Upper lobe of left lung (tissue), 4 donors: ENCODE data around the gene PRKAR1B.

Source experiments
- CTCF ChIP-seq, 6 experiments: fragments of 450-650 bp in 4 of 6; fragments of 200-600 bp in 2 of 6; sonication (generic) in 2 of 6; IDR thresholded peaks; one replicate each; pipeline ENCODE4 v1.5.1; 2016 to 2019; ENCODE audit warnings: antibody characterized with exemption in 6 of 6
- POLR2A ChIP-seq, 4 donors: fragments of 450-650 bp; IDR thresholded peaks; one replicate each; pipeline ENCODE4 v1.5.1; 2016 to 2017; ENCODE audit warnings: antibody characterized with exemption in 4 of 4, mild to moderate bottlenecking in 2 of 4
- POLR2AphosphoS5 ChIP-seq, 2 donors: sonication (generic); formaldehyde crosslinking; IDR thresholded peaks; one replicate each; pipeline ENCODE4 v1.5.1; 2017; ENCODE audit warnings: antibody characterized with exemption in 2 of 2

- no peak for TF ChIP-seq POLR2AphosphoS5 (IDR thresholded peaks at IDR 0.05)
- no peak for TF ChIP-seq CTCF (IDR thresholded peaks at IDR 0.05)
- no peak for TF ChIP-seq POLR2A (IDR thresholded peaks at IDR 0.05)
Observed at GRCh38 chr7:628402-628763, 98.7 kb downstream of the PRKAR1B start.
